ENCODE data around the gene LPIN3. TPM values are rescaled to one million over a fixed set of nuclear protein-coding genes. Genes with fewer than 3 reads are reported as not detected.

The LPIN3 gene
- total RNA-seq, 1 experiment from 2014 or later: 3.8 TPM

DNA sequence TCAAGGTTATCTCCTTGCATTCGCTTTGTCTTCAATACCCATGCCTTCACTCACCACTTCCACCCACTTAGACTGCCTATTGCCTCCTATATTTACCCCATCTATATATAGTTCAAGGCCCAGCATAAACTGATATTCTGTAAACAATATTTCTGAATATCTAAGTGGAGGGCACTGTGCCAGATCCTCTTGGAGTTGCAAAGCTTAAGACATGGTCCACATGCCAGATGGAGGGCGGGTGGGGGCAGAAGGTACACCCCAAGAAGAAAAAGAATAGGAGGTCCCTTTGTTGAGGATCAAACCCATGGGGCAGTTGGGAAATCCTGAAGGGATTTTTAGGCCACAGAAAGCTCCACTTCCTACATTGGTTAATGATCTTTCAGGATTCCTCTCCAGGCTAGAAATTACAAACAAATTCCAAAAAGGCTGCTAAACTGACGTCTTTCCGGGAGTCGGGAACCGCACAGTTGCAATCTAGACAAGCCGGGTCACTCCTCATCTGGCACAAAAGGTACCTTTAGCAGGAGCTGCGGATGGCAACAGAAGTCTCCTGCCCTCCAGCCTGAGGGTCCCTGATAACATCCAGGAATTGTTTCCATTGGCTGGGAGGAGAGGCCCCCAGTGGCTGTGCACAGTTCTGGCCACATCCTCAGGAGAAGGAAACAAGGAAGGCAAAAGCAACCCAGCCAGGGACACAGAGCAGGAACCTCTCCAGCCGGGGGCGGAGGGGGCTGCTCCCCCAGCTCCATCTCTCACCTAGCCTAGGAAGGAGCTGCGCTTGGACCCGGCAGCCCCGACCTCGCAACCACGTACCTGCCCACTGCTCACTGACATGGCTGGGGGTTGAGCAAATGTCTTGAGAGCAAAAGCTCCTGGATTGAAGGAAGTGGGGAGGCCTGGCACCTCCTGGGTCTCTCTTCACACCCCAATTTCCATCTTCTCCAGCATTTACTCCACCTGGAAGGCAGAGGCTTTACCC, 5.9 kb upstream of the LPIN3 start:
- Histone ChIP-seq H3K4me1 (ENCODE audit: insufficient read depth, low read length) (peaks cover 3% of the 10 kb centered on the region; the same call in 1 of the 2 replicates), H4K91ac (ENCODE audit: insufficient read length, low read depth, low read length) (no peak overlapping the region), H3K56ac (ENCODE audit: insufficient read length, low read depth, low read length) (no peak overlapping the region), H3K27ac (ENCODE audit: insufficient read length, low read depth, low read length) (no peak overlapping the region), H2BK120ac (ENCODE audit: low read depth, low read length, poor library complexity, severe bottlenecking) (no peak overlapping the region), H3K9me3 (ENCODE audit: control insufficient read depth, low read depth, low read length) (no peaks in the 10 kb centered on the region), H4K8ac (replicated peaks; ENCODE audit: insufficient read length, low read depth, low read length) (no peak overlapping the region), H4K5ac (ENCODE audit: insufficient read length, low read depth, low read length) (no peak overlapping the region), H2BK12ac (ENCODE audit: insufficient read length, low read depth, low read length) (no peak overlapping the region), H3K4ac (ENCODE audit: low read depth, low read length) (no peak overlapping the region), H3K4me2 (ENCODE audit: insufficient read depth, insufficient read length, low read length) (no peak overlapping the region), H3K79me2 (ENCODE audit: insufficient read depth, low read length) (no peaks in the 10 kb centered on the region), H3K27me3 (ENCODE audit: insufficient read depth, low read length) (no peaks in the 10 kb centered on the region), H3K18ac (ENCODE audit: insufficient read length, low read depth, low read length) (no peak overlapping the region), H3K23ac (ENCODE audit: insufficient read length, low read depth, low read length) (no peak overlapping the region), H3K23me2 (ENCODE audit: insufficient read length, low read depth, low read length, poor library complexity, severe bottlenecking) (no peaks in the 10 kb centered on the region), H2AK5ac (ENCODE audit: insufficient read length, low read length) (no peak overlapping the region), H2BK15ac (ENCODE audit: low read depth, low read length) (no peak overlapping the region), H2AFZ (ENCODE audit: low read length) (no peak overlapping the region), H3K9ac (ENCODE audit: extremely low read depth, insufficient read length, low read length) (no peak overlapping the region), H2BK20ac (ENCODE audit: low read depth, low read length, poor library complexity, severe bottlenecking) (no peak overlapping the region), H3T11ph (ENCODE audit: low read length) (no peak overlapping the region), H3K79me1 (ENCODE audit: insufficient read depth, low read depth, low read length, poor library complexity, severe bottlenecking) (no peaks in the 10 kb centered on the region), H2BK5ac (ENCODE audit: insufficient read length, low read length) (no peak overlapping the region), H4K20me1 (ENCODE audit: control insufficient read depth, insufficient read depth, insufficient read length) (no peaks in the 10 kb centered on the region), H3K14ac (ENCODE audit: insufficient read depth, low read length) (no peak overlapping the region)
- Mint-ChIP-seq H3K4me3 (no peak overlapping the region), H3K9me3 (no peaks in the 10 kb centered on the region), H3K27ac (no peak overlapping the region; a peak in 1 of 7 replicates), H3K27me3 (ENCODE audit: low read depth) (peaks cover 24% of the 10 kb centered on the region), H3K4me1 (peaks cover 4 to 9% of the 10 kb centered on the region in 2 experiments), H3K36me3 (ENCODE audit: insufficient read depth in 1 of 3, low read depth in 3 of 3) (no peaks in the 10 kb centered on the region)
- no CpG with 5 or more reads among the region's 15 CpGs for WGBS (ENCODE audit: extremely low coverage, insufficient read length, low lambda C conversion rate)
- no peak for DNase-seq
- TF ChIP-seq CTCF (conservative IDR thresholded peaks at IDR 0.05): no peak

Data from H9 (cell line).